GM12878 (cell line): ENCODE measurements around the gene FAM186B. TPM values are rescaled to one million over a fixed set of nuclear protein-coding genes. Genes with fewer than 3 reads are reported as not detected.

ENCODE experiments used
- CHD2 ChIP-seq: IDR thresholded peaks from 2 replicates; pipeline ENCODE4 v1.6.1; 2011; ENCODE audit warnings: low read depth, low read length, improper control_type of control experiment, borderline replicate concordance
- FOS ChIP-seq: IDR thresholded peaks from 3 replicates; pipeline ENCODE4 v1.6.1; 2011; ENCODE audit warnings: borderline replicate concordance; ENCODE audit not compliant: insufficient read length; ENCODE audit errors: extremely low read depth
- HDAC2 ChIP-seq: fragments of 200-600 bp; sonication (generic); IDR thresholded peaks from 2 replicates; pipeline ENCODE4 v1.6.1; 2017
- MXI1 ChIP-seq: fragments of 150-350 bp; IDR thresholded peaks from 2 replicates; pipeline ENCODE4 v1.6.1; 2011; ENCODE audit warnings: low read depth, mild to moderate bottlenecking, inconsistent platforms, low read length, improper control_type of control experiment
- NBN ChIP-seq: fragments of 450-650 bp; IDR thresholded peaks from 2 replicates; pipeline ENCODE4 v1.6.1; 2016
- NFYA ChIP-seq: IDR thresholded peaks from 2 replicates; pipeline ENCODE4 v1.6.1; 2011; ENCODE audit warnings: low read depth, mild to moderate bottlenecking, low read length, improper control_type of control experiment, borderline replicate concordance
- NR2C1 ChIP-seq: fragments of 450-650 bp; IDR thresholded peaks from 2 replicates; pipeline ENCODE4 v1.6.1; 2017; ENCODE audit warnings: antibody characterized with exemption, mild to moderate bottlenecking, moderate library complexity
- PAX5 ChIP-seq: IDR thresholded peaks from 2 replicates; pipeline ENCODE4 v1.6.1; 2011; ENCODE audit warnings: low read depth, low read length, borderline replicate concordance
- PML ChIP-seq: IDR thresholded peaks from 2 replicates; pipeline ENCODE4 v1.6.1; 2012; ENCODE audit warnings: low read length, inconsistent platforms
- SPI1 ChIP-seq: IDR thresholded peaks from 2 replicates; pipeline ENCODE4 v1.6.1; 2011; ENCODE audit warnings: low read depth, mild to moderate bottlenecking, low read length, moderate library complexity, borderline replicate concordance; ENCODE audit not compliant: insufficient read depth
- TARDBP ChIP-seq: IDR thresholded peaks from 2 replicates; pipeline ENCODE4 v1.6.1; 2016; ENCODE audit warnings: borderline replicate concordance
- WRNIP1 ChIP-seq: IDR thresholded peaks from 2 replicates; pipeline ENCODE4 v1.6.1; 2011; ENCODE audit warnings: low read depth, low read length, improper control_type of control experiment, borderline replicate concordance
- YBX1 ChIP-seq: fragments of 450-650 bp; IDR thresholded peaks from 2 replicates; pipeline ENCODE4 v1.6.1; 2016; ENCODE audit warnings: antibody characterized with exemption
- ZBED1 ChIP-seq: IDR thresholded peaks from 2 replicates; pipeline ENCODE4 v1.6.1; 2016; ENCODE audit warnings: borderline replicate concordance
- ZNF217 ChIP-seq: fragments of 450-650 bp; IDR thresholded peaks from 2 replicates; pipeline ENCODE4 v1.6.1; 2017; ENCODE audit warnings: antibody characterized with exemption, mild to moderate bottlenecking
- ZSCAN29 ChIP-seq: fragments of 450-650 bp; IDR thresholded peaks from 2 replicates; pipeline ENCODE4 v1.6.1; 2017; ENCODE audit warnings: mild to moderate bottlenecking, moderate library complexity
- polyA plus RNA-seq, 11 experiments: library from polyadenylated mRNA; depleted of rRNA in 4 of 11; unstranded in 6 of 11; stranded (reverse) in 5 of 11; fragments of >200 nt; fragmentation: Nextera tagmentation in 4 of 11; fragmentation: Illumina TruSeq in 1 of 11; extraction: Ambion mirVana in 4 of 11; extraction: Trizol in 1 of 11; gene quantifications; 1 replicate in 1 of 11; 2 replicates in 10 of 11; pipeline versions ENCODE4 v1.2.1 to v1.2.3, GENCODE V29; 2011 to 2016; ENCODE audit warnings: inconsistent platforms in 2 of 11, missing spikeins in 2 of 11, low read depth in 1 of 11
- total RNA-seq, 4 experiments: library from RNA; depleted of rRNA in 3 of 4; stranded (reverse); fragments of >200 nt in 3 of 4; fragmentation: Illumina TruSeq in 1 of 4; extraction: Trizol in 1 of 4; gene quantifications; 2 replicates each; pipeline versions ENCODE4 v1.2.1 to v1.2.3, GENCODE V29; 2013 to 2021
- TF ChIP-seq, protein P1 (sequence below): fragments of 450-650 bp; IDR thresholded peaks from 2 replicates; pipeline ENCODE4 v1.6.1; 2016; ENCODE audit warnings: mild to moderate bottlenecking
- TF ChIP-seq, protein P2 (sequence below): fragments of 150-350 bp; IDR thresholded peaks from 2 replicates; pipeline ENCODE4 v1.6.1; 2014; ENCODE audit warnings: mild to moderate bottlenecking, low read depth, low read length
- TF ChIP-seq, protein P3 (sequence below): fragments of 450-650 bp; IDR thresholded peaks from 2 replicates; pipeline ENCODE4 v1.6.1; 2017; ENCODE audit warnings: mild to moderate bottlenecking, moderate library complexity
- TF ChIP-seq, protein P4 (sequence below): IDR thresholded peaks from 2 replicates; pipeline ENCODE4 v1.6.1; 2012; ENCODE audit warnings: low read depth, low read length, improper control_type of control experiment

The FAM186B gene
- total and polyA plus RNA-seq, 10 of the 15 experiments (the other 5 are each of a cell fraction or from before 2014, with no cell fraction given) = 0.13 to 0.79 (median 0.51) TPM

DNA sequence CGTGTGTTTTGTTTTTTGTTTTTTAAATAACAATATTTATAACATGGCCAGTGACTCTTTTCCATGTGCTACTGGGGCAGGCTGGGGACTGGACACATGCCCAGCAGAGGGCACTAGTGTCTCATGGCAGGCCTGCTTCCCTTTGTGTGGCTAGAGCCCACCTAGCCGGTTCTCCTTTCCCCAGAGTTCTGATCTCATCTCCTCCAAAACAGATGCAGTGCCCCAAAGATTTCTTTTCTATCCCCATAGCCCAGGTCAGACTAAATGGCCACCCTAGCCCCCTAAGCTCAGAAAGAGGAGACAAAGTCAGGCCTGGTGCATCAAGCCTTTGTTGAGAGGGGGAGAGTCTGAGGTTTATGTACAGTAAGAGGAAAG, 39.2 kb upstream of the FAM186B start (continued):
- TF ChIP-seq PML (no peak), FOS (no peak), YBX1 (no peak), SPI1 (no peak; the same call in 1 of the 2 replicates), TARDBP (no peak), ZBED1 (no peak), NR2C1 (no peak), PAX5 (no peak), ZSCAN29 (no peak), MXI1 (no peak), WRNIP1 (0 out of 2 replicates have a peak, but pooled peaks have one; percentile 73), NFYA (no peak), NBN (no peak), ZNF217 (no peak), HDAC2 (no peak), CHD2 (0 out of 2 replicates have a peak, but pooled peaks have one; percentile 22)
- TF ChIP-seq, protein P1, sequence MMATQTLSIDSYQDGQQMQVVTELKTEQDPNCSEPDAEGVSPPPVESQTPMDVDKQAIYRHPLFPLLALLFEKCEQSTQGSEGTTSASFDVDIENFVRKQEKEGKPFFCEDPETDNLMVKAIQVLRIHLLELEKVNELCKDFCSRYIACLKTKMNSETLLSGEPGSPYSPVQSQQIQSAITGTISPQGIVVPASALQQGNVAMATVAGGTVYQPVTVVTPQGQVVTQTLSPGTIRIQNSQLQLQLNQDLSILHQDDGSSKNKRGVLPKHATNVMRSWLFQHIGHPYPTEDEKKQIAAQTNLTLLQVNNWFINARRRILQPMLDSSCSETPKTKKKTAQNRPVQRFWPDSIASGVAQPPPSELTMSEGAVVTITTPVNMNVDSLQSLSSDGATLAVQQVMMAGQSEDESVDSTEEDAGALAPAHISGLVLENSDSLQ = peak; percentile 61
- TF ChIP-seq, protein P2, sequence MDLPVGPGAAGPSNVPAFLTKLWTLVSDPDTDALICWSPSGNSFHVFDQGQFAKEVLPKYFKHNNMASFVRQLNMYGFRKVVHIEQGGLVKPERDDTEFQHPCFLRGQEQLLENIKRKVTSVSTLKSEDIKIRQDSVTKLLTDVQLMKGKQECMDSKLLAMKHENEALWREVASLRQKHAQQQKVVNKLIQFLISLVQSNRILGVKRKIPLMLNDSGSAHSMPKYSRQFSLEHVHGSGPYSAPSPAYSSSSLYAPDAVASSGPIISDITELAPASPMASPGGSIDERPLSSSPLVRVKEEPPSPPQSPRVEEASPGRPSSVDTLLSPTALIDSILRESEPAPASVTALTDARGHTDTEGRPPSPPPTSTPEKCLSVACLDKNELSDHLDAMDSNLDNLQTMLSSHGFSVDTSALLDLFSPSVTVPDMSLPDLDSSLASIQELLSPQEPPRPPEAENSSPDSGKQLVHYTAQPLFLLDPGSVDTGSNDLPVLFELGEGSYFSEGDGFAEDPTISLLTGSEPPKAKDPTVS = no peak
- TF ChIP-seq, protein P3, sequence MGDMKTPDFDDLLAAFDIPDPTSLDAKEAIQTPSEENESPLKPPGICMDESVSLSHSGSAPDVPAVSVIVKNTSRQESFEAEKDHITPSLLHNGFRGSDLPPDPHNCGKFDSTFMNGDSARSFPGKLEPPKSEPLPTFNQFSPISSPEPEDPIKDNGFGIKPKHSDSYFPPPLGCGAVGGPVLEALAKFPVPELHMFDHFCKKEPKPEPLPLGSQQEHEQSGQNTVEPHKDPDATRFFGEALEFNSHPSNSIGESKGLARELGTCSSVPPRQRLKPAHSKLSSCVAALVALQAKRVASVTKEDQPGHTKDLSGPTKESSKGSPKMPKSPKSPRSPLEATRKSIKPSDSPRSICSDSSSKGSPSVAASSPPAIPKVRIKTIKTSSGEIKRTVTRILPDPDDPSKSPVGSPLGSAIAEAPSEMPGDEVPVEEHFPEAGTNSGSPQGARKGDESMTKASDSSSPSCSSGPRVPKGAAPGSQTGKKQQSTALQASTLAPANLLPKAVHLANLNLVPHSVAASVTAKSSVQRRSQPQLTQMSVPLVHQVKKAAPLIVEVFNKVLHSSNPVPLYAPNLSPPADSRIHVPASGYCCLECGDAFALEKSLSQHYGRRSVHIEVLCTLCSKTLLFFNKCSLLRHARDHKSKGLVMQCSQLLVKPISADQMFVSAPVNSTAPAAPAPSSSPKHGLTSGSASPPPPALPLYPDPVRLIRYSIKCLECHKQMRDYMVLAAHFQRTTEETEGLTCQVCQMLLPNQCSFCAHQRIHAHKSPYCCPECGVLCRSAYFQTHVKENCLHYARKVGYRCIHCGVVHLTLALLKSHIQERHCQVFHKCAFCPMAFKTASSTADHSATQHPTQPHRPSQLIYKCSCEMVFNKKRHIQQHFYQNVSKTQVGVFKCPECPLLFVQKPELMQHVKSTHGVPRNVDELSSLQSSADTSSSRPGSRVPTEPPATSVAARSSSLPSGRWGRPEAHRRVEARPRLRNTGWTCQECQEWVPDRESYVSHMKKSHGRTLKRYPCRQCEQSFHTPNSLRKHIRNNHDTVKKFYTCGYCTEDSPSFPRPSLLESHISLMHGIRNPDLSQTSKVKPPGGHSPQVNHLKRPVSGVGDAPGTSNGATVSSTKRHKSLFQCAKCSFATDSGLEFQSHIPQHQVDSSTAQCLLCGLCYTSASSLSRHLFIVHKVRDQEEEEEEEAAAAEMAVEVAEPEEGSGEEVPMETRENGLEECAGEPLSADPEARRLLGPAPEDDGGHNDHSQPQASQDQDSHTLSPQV = no peak
- TF ChIP-seq, protein P4, sequence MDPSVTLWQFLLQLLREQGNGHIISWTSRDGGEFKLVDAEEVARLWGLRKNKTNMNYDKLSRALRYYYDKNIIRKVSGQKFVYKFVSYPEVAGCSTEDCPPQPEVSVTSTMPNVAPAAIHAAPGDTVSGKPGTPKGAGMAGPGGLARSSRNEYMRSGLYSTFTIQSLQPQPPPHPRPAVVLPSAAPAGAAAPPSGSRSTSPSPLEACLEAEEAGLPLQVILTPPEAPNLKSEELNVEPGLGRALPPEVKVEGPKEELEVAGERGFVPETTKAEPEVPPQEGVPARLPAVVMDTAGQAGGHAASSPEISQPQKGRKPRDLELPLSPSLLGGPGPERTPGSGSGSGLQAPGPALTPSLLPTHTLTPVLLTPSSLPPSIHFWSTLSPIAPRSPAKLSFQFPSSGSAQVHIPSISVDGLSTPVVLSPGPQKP = no peak
